ENCODE data around the gene ALG14.
A peak's percentile ranks its signal among the peaks of the same experiment; 100 is the strongest.

Gene ALG14

DNA sequence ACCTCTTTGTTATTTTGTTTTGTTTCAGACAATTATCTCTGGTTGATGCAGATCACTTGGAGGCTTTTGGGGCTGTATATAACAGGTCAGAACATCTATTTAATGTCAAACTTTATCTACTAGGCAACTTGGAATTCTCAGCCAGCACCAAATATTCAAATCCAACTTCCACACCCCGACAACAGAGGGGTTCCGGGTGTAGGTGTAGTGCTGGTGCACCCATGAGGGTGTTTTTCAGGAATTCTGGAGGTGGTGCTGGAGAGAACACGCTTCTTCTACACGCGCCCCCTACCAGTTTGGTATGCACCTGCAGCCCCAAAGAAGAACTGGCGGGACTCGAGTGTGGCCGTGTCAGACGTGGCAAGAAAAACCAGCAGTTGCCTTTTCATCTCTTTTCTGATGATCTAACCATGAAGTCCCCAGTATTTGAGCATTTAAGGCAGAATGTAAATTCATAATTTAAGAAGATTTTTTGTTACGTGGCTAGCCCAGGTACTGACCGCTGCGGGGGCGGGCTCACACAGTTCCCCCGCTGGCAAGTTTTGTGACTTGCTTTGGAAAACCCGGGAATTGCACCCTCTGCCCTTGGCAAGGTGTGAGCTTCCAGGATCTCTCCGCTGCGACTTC lies 43.9 kb upstream of the ALG14 start:
- H3K9me3 ChIP-seq (ENCODE audit: control insufficient read depth, insufficient read depth, low read length) = no peaks in the 10 kb centered on the region
- TF ChIP-seq, protein P1, sequence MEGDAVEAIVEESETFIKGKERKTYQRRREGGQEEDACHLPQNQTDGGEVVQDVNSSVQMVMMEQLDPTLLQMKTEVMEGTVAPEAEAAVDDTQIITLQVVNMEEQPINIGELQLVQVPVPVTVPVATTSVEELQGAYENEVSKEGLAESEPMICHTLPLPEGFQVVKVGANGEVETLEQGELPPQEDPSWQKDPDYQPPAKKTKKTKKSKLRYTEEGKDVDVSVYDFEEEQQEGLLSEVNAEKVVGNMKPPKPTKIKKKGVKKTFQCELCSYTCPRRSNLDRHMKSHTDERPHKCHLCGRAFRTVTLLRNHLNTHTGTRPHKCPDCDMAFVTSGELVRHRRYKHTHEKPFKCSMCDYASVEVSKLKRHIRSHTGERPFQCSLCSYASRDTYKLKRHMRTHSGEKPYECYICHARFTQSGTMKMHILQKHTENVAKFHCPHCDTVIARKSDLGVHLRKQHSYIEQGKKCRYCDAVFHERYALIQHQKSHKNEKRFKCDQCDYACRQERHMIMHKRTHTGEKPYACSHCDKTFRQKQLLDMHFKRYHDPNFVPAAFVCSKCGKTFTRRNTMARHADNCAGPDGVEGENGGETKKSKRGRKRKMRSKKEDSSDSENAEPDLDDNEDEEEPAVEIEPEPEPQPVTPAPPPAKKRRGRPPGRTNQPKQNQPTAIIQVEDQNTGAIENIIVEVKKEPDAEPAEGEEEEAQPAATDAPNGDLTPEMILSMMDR (IDR thresholded peaks at IDR 0.05; ENCODE audit: low read depth, low read length, poor library complexity, severe bottlenecking) = peak; percentile 69
- TF ChIP-seq EZH2phosphoT487 (IDR thresholded peaks at IDR 0.05; ENCODE audit: borderline replicate concordance, low read length) = no peak
- H4K20me1 ChIP-seq (ENCODE audit: control insufficient read depth, insufficient read depth, low read depth, low read length) = no peaks in the 10 kb centered on the region
- H3K27ac ChIP-seq (ENCODE audit: low read depth, low read length) = no peak overlapping the region
- peak overlapping the region; percentile 76 for H3K4me2 ChIP-seq (ENCODE audit: low read length)
- H3F3A ChIP-seq (ENCODE audit: control insufficient read depth, insufficient read depth) = no peaks in the 10 kb centered on the region
- H3K79me2 ChIP-seq (ENCODE audit: control insufficient read depth, low read length) = no peaks in the 10 kb centered on the region
- H3K9me2 ChIP-seq (replicated peaks; ENCODE audit: control insufficient read depth, low read length) = no peaks in the 10 kb centered on the region
- peaks cover 9% of the 10 kb centered on the region for H3K4me1 ChIP-seq (ENCODE audit: control insufficient read depth, low read length)
- H3K36me3 ChIP-seq (ENCODE audit: control insufficient read depth, low read length) = no peaks in the 10 kb centered on the region
- peaks cover 46% of the 10 kb centered on the region for H3K27me3 ChIP-seq (ENCODE audit: control insufficient read depth, low read length)
- H3K4me3 ChIP-seq (ENCODE audit: low read length) = peak overlapping the region; percentile 67

DNA sequence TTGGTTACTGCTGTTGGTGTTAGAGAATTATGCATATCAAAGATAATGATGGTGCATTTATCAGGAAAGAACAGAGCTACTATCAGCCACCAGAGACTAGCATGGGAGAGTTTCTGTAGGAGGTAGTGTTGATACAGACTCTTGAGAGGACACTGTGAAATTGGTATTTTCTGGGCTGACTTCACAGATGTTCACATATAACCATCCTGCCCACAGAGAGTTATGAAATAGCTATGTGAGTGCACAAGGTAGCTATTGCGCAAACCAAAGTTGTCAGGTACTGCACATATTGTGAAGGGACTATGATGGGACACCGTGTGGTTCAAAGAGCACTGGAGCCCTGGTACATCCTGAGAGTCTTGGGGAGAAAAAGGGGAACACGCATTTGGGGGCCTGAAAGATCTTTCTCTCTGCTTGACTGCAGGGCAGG lies 43.0 kb upstream of the ALG14 start:
- no peaks in the 10 kb centered on the region for H3K79me2 ChIP-seq (ENCODE audit: control insufficient read depth, low read length)
- H3K4me2 ChIP-seq (ENCODE audit: low read length) = no peak overlapping the region
- no peaks in the 10 kb centered on the region for H3K36me3 ChIP-seq (ENCODE audit: control insufficient read depth, low read length)
- H3F3A ChIP-seq (ENCODE audit: control insufficient read depth, insufficient read depth) = no peaks in the 10 kb centered on the region
- TF ChIP-seq, protein P1 (IDR thresholded peaks at IDR 0.05; ENCODE audit: low read depth, low read length, poor library complexity, severe bottlenecking) = no peak
- TF ChIP-seq EZH2phosphoT487 (IDR thresholded peaks at IDR 0.05; ENCODE audit: borderline replicate concordance, low read length) = no peak
- H3K9me2 ChIP-seq (replicated peaks; ENCODE audit: control insufficient read depth, low read length) = no peaks in the 10 kb centered on the region
- H3K4me3 ChIP-seq (ENCODE audit: low read length) = no peak overlapping the region
- no peaks in the 10 kb centered on the region for H4K20me1 ChIP-seq (ENCODE audit: control insufficient read depth, insufficient read depth, low read depth, low read length)
- H3K27ac ChIP-seq (ENCODE audit: low read depth, low read length) = no peak overlapping the region
- peaks cover 46% of the 10 kb centered on the region for H3K27me3 ChIP-seq (ENCODE audit: control insufficient read depth, low read length)
- H3K9me3 ChIP-seq (ENCODE audit: control insufficient read depth, insufficient read depth, low read length) = no peaks in the 10 kb centered on the region
- H3K4me1 ChIP-seq (ENCODE audit: control insufficient read depth, low read length) = peaks cover 9% of the 10 kb centered on the region

DNA sequence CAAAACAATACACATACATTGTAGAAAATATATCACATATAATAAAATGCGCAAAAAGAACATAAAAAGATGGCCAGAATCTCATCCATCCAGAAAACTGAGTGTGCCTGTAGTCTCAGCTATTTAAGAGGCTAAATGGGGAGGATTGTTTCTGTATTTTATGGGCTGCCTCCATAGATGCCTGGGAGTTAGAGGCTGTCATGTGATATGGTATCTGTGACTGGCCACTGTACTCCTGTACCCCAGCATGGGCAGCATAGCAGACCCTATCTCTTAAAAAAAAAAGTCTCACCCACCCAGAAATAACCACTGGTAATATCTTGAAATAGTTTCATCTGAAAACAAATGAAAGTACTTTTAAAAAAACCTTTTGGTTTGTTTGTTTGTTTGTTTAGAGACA lies 40.9 kb upstream of the ALG14 start:
- H4K20me1 ChIP-seq (ENCODE audit: control insufficient read depth, insufficient read depth, low read depth, low read length) = no peaks in the 10 kb centered on the region
- TF ChIP-seq, protein P1 (IDR thresholded peaks at IDR 0.05; ENCODE audit: low read depth, low read length, poor library complexity, severe bottlenecking) = no peak
- TF ChIP-seq EZH2phosphoT487 (IDR thresholded peaks at IDR 0.05; ENCODE audit: borderline replicate concordance, low read length) = no peak
- no peak overlapping the region for H3K27ac ChIP-seq (ENCODE audit: low read depth, low read length)
- H3K4me1 ChIP-seq (ENCODE audit: control insufficient read depth, low read length) = peaks cover 9% of the 10 kb centered on the region
- peaks cover 31% of the 10 kb centered on the region for H3K27me3 ChIP-seq (ENCODE audit: control insufficient read depth, low read length)
- H3K4me2 ChIP-seq (ENCODE audit: low read length) = no peak overlapping the region
- H3K79me2 ChIP-seq (ENCODE audit: control insufficient read depth, low read length) = no peaks in the 10 kb centered on the region
- H3K9me2 ChIP-seq (replicated peaks; ENCODE audit: control insufficient read depth, low read length) = no peaks in the 10 kb centered on the region
- no peaks in the 10 kb centered on the region for H3K9me3 ChIP-seq (ENCODE audit: control insufficient read depth, insufficient read depth, low read length)
- H3K36me3 ChIP-seq (ENCODE audit: control insufficient read depth, low read length) = no peaks in the 10 kb centered on the region
- no peak overlapping the region for H3K4me3 ChIP-seq (ENCODE audit: low read length)
- H3F3A ChIP-seq (ENCODE audit: control insufficient read depth, insufficient read depth) = no peaks in the 10 kb centered on the region

Measured in DOHH2 (cell line).